ENCODE results near the gene RNF8. TPM values are rescaled to one million over a fixed set of nuclear protein-coding genes. Genes with fewer than 3 reads are reported as not detected.
"Not testable (repeated sequence)": the region's sequence is repeated elsewhere in the genome, so short reads cannot be mapped to it uniquely, and the experiment has no call there.

The RNF8 gene
- total RNA-seq, 1 donor from 2014 or later: 13.1 TPM

- Histone ChIP-seq H3K4me3 (no peak overlapping the region), H3K4me1 (peaks cover 7% of the 10 kb centered on the region), H3K36me3 (peaks cover 53% of the 10 kb centered on the region), H3K27me3 (ENCODE audit: low read depth) (no peaks in the 10 kb centered on the region), H3K9me3 (no peaks in the 10 kb centered on the region), H3K27ac (no peak overlapping the region)
- ATAC-seq (no peak), DNase-seq (no peak)
- intact Hi-C loops (cut with DNase I): no loop called here
- no peak for TF ChIP-seq CTCF (IDR thresholded peaks at IDR 0.05)
Measured at GRCh38 chr6:37323580-37323979, 30.2 kb upstream of the RNF8 start.

- Histone ChIP-seq H3K27me3 (ENCODE audit: low read depth) (no peaks in the 10 kb centered on the region), H3K9me3 (no peaks in the 10 kb centered on the region), H3K36me3 (peaks cover 45% of the 10 kb centered on the region), H3K4me1 (peaks cover 7% of the 10 kb centered on the region), H3K27ac (no peak overlapping the region), H3K4me3 (no peak overlapping the region)
- DNase-seq (no peak), ATAC-seq (no peak)
- intact Hi-C loops (cut with DNase I): no loop called here
- TF ChIP-seq CTCF (IDR thresholded peaks at IDR 0.05): no peak
Measured at GRCh38 chr6:37324131-37325033, 29.4 kb upstream of the RNF8 start.

- intact Hi-C loops (cut with DNase I); ATAC-seq; DNase-seq; H3K27ac ChIP-seq; H3K4me3 ChIP-seq; H3K4me1 ChIP-seq; H3K27me3 ChIP-seq (ENCODE audit: low read depth); H3K9me3 ChIP-seq: not testable (repeated sequence)
- peaks cover 31% of the 10 kb centered on the region for H3K36me3 ChIP-seq
Measured at GRCh38 chr6:37330345-37330744, 23.4 kb upstream of the RNF8 start.

- DNase-seq: no peak
- no peak for TF ChIP-seq CTCF (IDR thresholded peaks at IDR 0.05)
- intact Hi-C loops (cut with DNase I): no loop called here
Measured at GRCh38 chr6:37331047-37331446, 22.7 kb upstream of the RNF8 start.

GRCh38 chr6:37332894-37333293, 20.9 kb upstream of the RNF8 start:
- H3K4me3 ChIP-seq: no peak overlapping the region
- no peak overlapping the region for H3K27ac ChIP-seq
- no peaks in the 10 kb centered on the region for H3K9me3 ChIP-seq
- intact Hi-C loops (cut with DNase I): no loop called here
- peaks cover 31% of the 10 kb centered on the region for H3K36me3 ChIP-seq
- DNase-seq: no peak
- TF ChIP-seq CTCF (IDR thresholded peaks at IDR 0.05): no peak
- H3K27me3 ChIP-seq (ENCODE audit: low read depth): no peaks in the 10 kb centered on the region
- no peaks in the 10 kb centered on the region for H3K4me1 ChIP-seq
- no peak for ATAC-seq

More at GRCh38 chr6:37331047-37331446, 22.7 kb upstream of the RNF8 start:
- H3K9me3 ChIP-seq: no peaks in the 10 kb centered on the region
- H3K4me1 ChIP-seq: no peaks in the 10 kb centered on the region
- H3K27me3 ChIP-seq (ENCODE audit: low read depth): no peaks in the 10 kb centered on the region
- peaks cover 31% of the 10 kb centered on the region for H3K36me3 ChIP-seq
- H3K27ac ChIP-seq: no peak overlapping the region
- no peak overlapping the region for H3K4me3 ChIP-seq
- no peak for ATAC-seq

GRCh38 chr6:37334047-37334446, 19.7 kb upstream of the RNF8 start:
- DNase-seq (no peak), ATAC-seq (no peak)
- Histone ChIP-seq H3K9me3 (no peaks in the 10 kb centered on the region), H3K36me3 (peaks cover 31% of the 10 kb centered on the region), H3K4me1 (no peaks in the 10 kb centered on the region), H3K27ac (no peak overlapping the region), H3K27me3 (ENCODE audit: low read depth) (no peaks in the 10 kb centered on the region), H3K4me3 (no peak overlapping the region)
- intact Hi-C loops (cut with DNase I): no loop called here
- no peak for TF ChIP-seq CTCF (IDR thresholded peaks at IDR 0.05)

- H3K4me3 ChIP-seq; H3K27ac ChIP-seq; ATAC-seq; H3K4me1 ChIP-seq; DNase-seq; H3K9me3 ChIP-seq; H3K27me3 ChIP-seq (ENCODE audit: low read depth); H3K36me3 ChIP-seq; intact Hi-C loops (cut with DNase I): not testable (repeated sequence)
Measured at GRCh38 chr6:37338317-37338716, 15.5 kb upstream of the RNF8 start.

Data from lower lobe of right lung (tissue), 2 donors.